NCI-H146 treated with DMSO at 0.1 percent for 48 hours (cell line): ENCODE measurements around the gene CRISP1.
"Not testable (repeated sequence)": the region's sequence is repeated elsewhere in the genome, so short reads cannot be mapped to it uniquely, and the experiment has no call there.

Experiments used
- DNase-seq: peaks from one replicate; lab custom pipeline; 2025; ENCODE audit not compliant: unreplicated experiment; lab: John Stamatoyannopoulos, UW

CRISP1 gene, protein sequence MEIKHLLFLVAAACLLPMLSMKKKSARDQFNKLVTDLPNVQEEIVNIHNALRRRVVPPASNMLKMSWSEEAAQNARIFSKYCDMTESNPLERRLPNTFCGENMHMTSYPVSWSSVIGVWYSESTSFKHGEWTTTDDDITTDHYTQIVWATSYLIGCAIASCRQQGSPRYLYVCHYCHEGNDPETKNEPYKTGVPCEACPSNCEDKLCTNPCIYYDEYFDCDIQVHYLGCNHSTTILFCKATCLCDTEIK

GRCh38 chr6:49866485-49866943 lies at the start of gene CRISP1:
Gene CRISP1 (minus strand): TSS chr6:49866535. CDS start chr6:49857400, 9,135 bp downstream.
- DNase-seq = no peak

DNA sequence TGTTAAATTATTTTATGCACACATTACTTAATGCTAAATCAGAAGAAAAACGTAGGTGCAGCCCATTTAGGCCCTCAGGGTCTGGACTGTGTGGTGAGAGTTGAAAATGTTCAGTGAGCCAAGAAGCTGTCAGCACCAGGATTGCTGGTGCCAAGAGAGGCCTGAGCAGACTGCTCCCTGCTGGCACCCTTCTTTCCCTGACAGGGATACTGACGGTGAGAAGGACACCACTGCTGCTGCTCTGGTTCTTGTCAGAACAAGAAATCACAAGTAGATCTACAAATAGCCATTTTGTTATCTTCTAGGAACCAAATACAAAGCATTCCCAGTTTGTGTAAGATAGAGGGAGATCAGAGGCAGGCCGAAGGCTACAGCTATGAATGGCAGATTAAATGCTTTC lies 48.7 kb upstream of the CRISP1 start:
- no peak for DNase-seq

DNA sequence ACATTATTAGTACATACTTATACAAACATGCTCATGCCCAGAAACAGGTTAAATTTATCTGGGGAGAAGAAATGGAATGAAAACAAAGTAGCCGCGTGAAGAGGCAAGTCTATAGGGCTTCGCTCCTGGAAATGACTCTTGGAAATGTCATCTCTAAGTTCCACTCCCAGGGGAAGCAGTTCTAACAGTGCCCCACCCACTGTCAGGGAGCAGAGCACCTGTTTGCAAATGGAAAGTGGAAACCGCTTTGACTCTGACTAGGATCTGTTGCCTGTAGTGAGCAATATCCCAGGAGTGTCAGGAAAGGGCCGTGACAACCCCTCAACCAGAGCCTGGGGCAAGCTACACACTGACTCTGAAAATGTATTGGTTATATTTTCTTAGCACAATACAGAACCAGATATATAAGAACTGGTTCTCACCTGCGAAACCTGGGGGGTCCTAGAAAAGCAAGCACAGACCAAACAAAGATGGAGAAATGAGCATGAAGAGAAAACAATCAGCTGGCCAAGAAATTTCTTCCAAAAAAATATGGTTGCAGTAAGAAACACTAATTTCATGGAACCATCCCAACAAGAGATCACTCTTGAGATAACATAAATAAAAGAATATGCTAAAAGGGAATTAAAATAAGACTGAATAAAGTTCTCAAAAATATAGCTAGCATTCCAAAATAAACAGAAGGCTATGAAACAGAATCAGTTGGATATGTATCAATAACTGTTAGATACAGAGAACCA lies 47.5 kb upstream of the CRISP1 start:
- no peak for DNase-seq

- DNase-seq = no peak
Measured at GRCh38 chr6:49912196-49912595, 45.9 kb upstream of the CRISP1 start.

DNA sequence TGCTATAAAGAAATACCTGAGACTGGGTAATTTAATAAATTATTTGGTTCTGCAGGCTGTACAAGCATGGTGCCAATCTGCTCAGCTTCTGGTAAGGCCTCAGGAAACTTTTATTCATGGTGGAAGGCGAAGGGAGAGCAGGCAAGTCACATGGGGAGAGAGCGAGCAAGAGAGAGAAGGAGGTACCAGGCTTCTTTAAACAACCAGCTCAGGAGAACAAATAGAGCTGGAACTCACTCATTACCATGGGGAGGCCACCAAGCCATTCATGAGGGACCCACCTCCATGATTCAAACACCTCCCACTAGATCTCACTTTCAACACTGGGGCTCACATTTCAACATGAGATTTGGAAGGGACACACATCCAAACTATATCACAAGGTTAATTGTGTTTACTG lies 44.9 kb upstream of the CRISP1 start:
- DNase-seq = no peak

- DNase-seq = no peak
Measured at GRCh38 chr6:49909563-49909962, 43.2 kb upstream of the CRISP1 start.

DNA sequence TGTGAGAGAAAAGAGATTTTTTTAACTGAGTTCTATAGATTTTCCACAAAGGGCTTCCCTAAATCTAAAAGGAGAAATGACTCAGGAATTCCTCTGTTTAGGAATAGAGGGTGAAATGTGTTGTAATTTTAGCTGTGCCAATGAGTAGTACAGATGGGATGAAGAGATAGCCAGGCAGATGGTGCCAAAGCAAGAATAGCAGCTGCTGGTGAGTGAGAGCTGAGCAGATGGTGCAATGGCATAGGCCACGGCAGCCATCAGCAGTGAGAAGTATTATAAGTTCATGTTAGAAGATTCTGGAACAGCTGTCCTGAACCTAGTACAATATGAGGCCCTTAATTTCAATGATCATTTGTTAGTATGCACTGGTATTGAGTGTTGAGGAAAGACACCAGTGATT lies 40.2 kb upstream of the CRISP1 start:
- DNase-seq = no peak

GRCh38 chr6:49905296-49905695 lies 39.0 kb upstream of the CRISP1 start:
- DNase-seq = no peak

DNA sequence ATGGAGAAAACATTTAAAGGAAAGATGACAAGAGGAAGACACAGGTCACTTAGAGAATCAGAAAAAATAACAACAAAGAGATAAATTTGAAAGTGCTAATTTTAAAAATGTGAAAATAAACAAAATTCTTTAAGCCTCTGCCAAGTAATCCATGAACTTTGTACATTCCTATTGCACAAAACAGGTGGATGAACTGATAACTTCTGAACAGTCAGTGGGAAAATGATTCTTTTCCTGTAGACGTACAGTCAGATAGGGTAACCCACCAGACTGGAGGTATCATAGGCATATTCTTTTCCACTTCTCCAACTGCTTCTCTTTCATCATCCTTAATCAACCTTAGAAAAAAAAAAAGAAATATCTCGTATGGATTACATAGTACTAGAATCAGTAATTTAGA lies 36.5 kb upstream of the CRISP1 start:
- no peak for DNase-seq

DNA sequence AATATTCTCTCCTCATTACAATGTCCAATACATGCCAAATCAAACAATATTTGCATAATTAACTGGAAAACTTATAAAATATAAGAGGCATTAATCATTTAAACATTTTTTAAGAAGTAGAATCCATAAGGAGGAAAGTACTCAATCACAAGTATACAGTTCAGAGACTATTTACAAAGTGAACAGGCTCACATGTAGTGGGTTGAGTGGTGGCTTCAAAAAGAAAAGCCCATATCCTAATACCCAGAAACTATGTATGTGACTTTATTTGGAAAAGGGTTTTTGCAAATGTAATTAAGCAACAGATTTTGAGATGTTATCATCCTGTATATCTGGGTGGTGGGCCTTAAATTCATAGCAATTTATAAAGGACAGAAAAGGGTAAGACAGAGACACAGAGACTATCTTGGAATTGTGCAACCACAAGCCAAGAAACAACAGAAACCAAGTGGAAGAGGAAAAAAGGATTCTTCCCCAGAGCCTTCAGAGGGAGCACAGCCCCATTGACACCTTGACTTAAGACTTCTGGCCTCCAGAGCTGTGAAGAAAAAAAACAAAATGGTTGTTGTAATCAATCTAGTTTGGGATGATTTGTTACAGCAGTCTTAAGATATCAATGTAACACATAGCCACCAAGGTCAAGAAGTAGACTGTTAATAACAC lies 32.7 kb upstream of the CRISP1 start:
- DNase-seq = no peak

- not testable (repeated sequence) for DNase-seq
Measured at GRCh38 chr6:49895553-49895952, 29.2 kb upstream of the CRISP1 start.

- DNase-seq = no peak
Measured at GRCh38 chr6:49892280-49892679, 25.9 kb upstream of the CRISP1 start.

DNA sequence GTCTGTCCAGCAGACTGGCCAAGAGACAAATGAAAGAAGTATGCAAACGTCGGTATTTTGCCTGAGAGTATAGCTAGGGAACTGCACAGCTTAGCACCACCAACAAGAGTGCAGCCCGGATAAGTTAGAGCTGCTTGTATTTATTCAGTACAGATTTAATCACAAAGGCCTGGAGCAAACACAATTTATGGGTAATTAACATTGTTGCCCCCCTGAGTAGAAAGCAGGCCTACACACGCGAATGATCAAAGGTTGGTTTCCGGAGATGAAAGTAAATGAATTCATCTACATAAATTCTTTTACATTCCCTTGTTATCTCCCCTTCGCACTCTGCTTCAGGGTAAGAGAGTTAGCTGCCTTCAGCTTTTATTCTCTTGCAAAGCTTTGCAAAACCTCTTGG lies 24.7 kb upstream of the CRISP1 start:
- no peak for DNase-seq

DNA sequence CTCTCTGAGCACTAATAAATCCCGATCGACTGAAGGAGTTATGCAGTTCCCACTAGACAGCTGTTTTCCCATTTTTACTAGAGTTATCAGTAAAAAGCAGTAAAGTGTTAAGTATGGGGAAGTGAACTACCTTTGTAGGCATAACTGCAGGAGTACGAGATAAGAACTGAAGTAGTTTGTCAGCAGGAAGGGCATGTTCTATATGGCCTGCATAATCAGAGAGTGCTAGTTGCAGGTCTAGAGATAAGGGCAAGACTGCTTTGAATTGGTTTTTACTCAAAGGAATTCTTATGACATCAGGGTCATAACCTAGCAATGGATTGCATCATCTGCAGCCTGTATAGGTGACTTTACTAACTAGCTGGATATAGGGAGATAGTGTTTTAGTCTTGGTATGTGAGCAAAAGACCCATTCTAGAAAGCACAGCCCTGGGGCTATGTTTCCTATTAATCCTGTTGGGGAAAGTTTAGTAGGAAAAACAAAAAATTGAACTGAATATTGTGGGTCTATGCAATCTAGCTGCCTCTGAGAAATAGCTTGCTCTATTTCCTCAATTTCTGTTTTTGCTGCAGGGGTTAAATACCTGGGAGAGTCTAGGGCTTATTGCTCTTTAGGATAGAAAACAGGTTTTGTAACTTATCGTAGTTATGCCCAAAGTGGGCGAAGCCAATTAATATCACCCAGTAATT lies 22.6 kb upstream of the CRISP1 start:
- no peak for DNase-seq

GRCh38 chr6:49868951-49869529 lies 2.7 kb upstream of the CRISP1 start:
- no peak for DNase-seq

DNA sequence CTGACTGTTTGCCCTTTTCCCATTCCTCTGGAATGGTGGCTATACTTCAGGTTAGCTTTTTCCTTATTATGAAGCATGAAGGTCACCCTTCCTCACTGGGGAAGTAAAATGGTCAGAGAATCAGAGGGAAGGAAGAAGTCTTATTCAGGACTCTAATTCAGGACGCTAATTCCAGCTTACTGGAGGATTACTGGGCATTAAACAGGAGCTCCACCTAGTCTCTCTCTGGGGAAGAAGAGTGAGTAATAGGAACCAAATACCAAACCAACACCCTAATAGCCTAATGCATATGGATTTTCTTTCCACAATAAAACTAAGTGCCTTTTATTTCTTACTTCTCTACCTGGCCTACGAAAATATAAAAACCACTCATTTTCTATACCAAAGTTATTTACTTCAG lies 10.1 kb downstream of the CRISP1 start:
- DNase-seq = no peak

DNA sequence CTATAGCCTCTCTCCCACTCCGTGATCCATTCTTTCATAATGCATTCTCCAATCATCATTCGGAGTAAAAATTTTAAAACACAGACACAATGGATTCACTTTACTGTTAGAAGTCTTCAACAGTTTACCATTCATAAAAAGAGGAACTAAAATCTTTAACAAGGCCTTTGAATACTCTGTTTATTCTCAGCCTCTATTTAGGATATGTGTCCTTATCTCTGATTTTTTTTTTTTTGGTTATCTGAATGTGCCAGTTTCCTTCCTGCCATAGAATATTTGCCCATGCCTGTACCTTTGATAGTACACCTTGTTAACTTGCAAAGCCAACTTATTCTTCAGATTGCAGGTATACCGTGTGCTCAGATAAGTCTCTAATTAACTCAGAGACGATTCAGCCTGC lies 11.1 kb downstream of the CRISP1 start:
- no peak for DNase-seq

DNA sequence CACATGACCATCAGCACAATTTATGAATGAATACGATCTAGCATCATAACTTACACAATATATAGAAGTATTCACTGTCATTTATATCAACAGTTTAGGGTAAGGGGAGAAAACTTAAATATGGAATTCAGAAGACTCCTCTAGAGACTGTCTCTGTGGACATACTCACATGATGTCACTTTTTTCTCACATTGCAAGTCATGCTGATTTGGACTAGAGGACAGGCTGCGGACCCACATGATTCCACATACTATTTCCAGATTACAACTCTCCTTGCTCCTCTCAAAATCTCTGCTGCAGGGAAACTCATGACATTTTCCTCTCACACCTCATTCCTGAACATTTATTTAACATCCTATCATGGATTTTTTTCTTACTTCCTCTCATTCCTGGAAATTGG lies 13.4 kb downstream of the CRISP1 start:
- DNase-seq = no peak

DNA sequence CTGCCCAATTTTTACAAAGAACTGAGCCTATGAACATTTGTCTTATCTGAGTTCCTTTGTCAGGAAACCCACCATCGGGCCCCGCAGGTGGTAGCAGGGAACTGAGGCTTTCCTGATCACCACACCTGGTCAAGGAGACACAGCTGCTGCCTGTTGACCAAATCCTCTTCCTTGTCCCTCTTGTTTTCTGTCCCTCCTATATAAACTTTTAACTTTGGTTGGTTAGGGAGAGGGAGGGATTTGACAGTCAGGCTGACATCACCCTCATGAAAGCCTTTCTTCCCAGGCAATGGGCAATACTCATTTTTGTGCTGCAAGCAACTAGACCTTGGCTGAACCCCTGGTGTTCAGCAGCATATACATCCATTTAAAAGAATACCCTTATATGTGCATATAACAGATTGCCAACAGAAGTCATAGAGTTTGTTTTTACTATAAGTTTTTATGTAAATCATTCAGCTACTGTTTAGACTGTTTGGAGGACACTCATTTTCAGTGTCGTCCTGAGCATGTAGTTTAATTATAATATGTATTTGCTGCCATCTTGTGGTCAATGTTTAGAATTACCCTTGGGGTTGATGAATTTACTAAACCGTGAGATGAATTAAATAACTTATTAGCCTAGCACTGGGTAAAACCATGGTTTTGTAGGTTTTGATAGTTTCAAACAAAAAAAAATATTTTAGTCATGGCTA lies 17.0 kb downstream of the CRISP1 start:
- peak; percentile 40 for DNase-seq

- no peak for DNase-seq
Measured at GRCh38 chr6:49847673-49848072, 18.7 kb downstream of the CRISP1 start.

- DNase-seq = no peak
Measured at GRCh38 chr6:49847014-49847413, 19.3 kb downstream of the CRISP1 start.
